Measurements from ENCODE around the gene ATE1.

- TF ChIP-seq CTCF (IDR thresholded peaks at IDR 0.05) (no peak), RARB (CRISPR knock-in tag; IDR thresholded peaks at IDR 0.05) (no peak), REST (IDR thresholded peaks at IDR 0.05) (no peak), POLR2AphosphoS2 (conservative IDR thresholded peaks at IDR 0.05; ENCODE audit: low read length) (no peak), MAX (IDR thresholded peaks at IDR 0.05) (no peak), RFX5 (IDR thresholded peaks at IDR 0.05) (no peak), POLR2A (IDR thresholded peaks at IDR 0.05; ENCODE audit: low read length) (no peak)
Observed at GRCh38 chr10:121747163-121747775, 180.6 kb downstream of the ATE1 start.

All from A549 (cell line).